Ishikawa (cell line): ENCODE data around the gene IL23R.

Experiments used
- EGR1 ChIP-seq: IDR thresholded peaks from 2 replicates; pipeline ENCODE4 v1.6.1; 2012
- EP300 ChIP-seq: IDR thresholded peaks from 2 replicates; pipeline ENCODE4 v1.6.1; 2012; ENCODE audit warnings: borderline replicate concordance
- FOXM1 ChIP-seq: IDR thresholded peaks from 2 replicates; pipeline ENCODE4 v1.6.1; 2012; ENCODE audit warnings: low read depth, borderline replicate concordance
- TEAD4 ChIP-seq: IDR thresholded peaks from 2 replicates; pipeline ENCODE4 v1.6.1; 2012
- TF ChIP-seq, protein P1 (sequence below): IDR thresholded peaks from 2 replicates; pipeline ENCODE4 v1.6.1; 2012

DNA sequence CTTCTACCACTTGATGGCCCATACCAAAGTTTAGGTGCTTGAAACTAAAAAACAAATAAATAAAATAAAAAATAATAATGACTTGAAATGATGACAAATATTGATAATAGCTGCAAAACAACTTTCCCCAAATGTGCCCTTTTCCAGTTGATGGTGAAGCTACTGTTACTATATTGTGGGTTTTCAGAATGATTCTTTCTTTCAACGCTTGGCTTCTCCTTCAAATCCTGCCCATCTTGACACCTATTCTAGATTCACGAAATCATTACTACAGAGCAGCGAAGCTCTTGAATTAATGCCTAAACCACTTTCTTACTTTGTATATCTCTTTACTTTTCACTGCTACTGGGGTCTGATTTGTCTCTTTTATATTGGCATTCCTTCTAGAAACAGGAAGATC lies 22.3 kb upstream of the IL23R start:
- TF ChIP-seq EGR1 = no peak
- TF ChIP-seq EP300 = no peak
- TF ChIP-seq FOXM1 = no peak
- TF ChIP-seq, protein P1, sequence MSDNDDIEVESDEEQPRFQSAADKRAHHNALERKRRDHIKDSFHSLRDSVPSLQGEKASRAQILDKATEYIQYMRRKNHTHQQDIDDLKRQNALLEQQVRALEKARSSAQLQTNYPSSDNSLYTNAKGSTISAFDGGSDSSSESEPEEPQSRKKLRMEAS = no peak
- TF ChIP-seq TEAD4 = no peak
